OCI-LY7 (cell line): ENCODE measurements around the gene PDIA6. TPM values are rescaled to one million over a fixed set of nuclear protein-coding genes. Genes with fewer than 3 reads are reported as not detected.

ENCODE experiments used
- BruUV-seq: library from RNA; stranded (reverse); fragments of 400-500 nt; replicated peaks from 2 replicates; lab custom pipeline; 2021; lab: Mats Ljungman, UMichigan
- CTCF ChIA-PET: fragments of 300-600 bp; sonication (Branson Sonifier 250); formaldehyde crosslinking; loops from one replicate; lab custom pipeline; 2022; ENCODE audit warnings: antibody characterized with exemption; ENCODE audit not compliant: unreplicated experiment; lab: Charles Lee
- POLR2A ChIA-PET: fragments of 300-600 bp; sonication (Branson Sonifier 250); formaldehyde crosslinking; loops from one replicate; lab custom pipeline; 2022; ENCODE audit warnings: antibody characterized with exemption; lab: Charles Lee
- DNase-seq: peaks from one replicate; pipeline ENCODE4 v3.0.0-alpha.2; 2015; ENCODE audit warnings: low spot score
- H2AFZ ChIP-seq: fragments of 200-600 bp; sonication (generic), shearing (Covaris generic); 2 replicates; pipeline ENCODE4 v1.6.1; 2014; ENCODE audit warnings: mild to moderate bottlenecking, antibody characterized with exemption, low read length, moderate library complexity
- H3K27ac ChIP-seq: fragments of 200-600 bp; sonication (generic); 2 replicates; pipeline ENCODE4 v1.5.1; 2014; ENCODE audit warnings: mixed run types, low read depth, mild to moderate bottlenecking, moderate library complexity, low read length, inconsistent platforms; ENCODE audit not compliant: poor library complexity, severe bottlenecking
- H3K36me3 ChIP-seq: fragments of 200-600 bp; sonication (generic); 2 replicates; pipeline ENCODE4 v1.6.1; 2014; ENCODE audit warnings: mild to moderate bottlenecking, antibody characterized with exemption, low read length, moderate library complexity, mixed read lengths; ENCODE audit not compliant: insufficient read depth
- H3K4me1 ChIP-seq: fragments of 200-600 bp; sonication (generic); 2 replicates; pipeline ENCODE4 v1.5.1; 2014; ENCODE audit warnings: mild to moderate bottlenecking, low read length; ENCODE audit not compliant: insufficient read depth, poor library complexity, severe bottlenecking
- H3K4me2 ChIP-seq: fragments of 200-600 bp; sonication (generic); 2 replicates; pipeline ENCODE4 v1.6.1; 2014; ENCODE audit warnings: mild to moderate bottlenecking, low read length
- H3K4me3 ChIP-seq: fragments of 200-600 bp; sonication (generic); 2 replicates; pipeline ENCODE4 v1.5.1; 2014; ENCODE audit warnings: mild to moderate bottlenecking, low read depth, low read length; ENCODE audit not compliant: poor library complexity, severe bottlenecking
- H3K79me2 ChIP-seq: fragments of 200-600 bp; sonication (generic); 2 replicates; pipeline ENCODE4 v1.6.1; 2016; ENCODE audit warnings: low read depth, mild to moderate bottlenecking, low read length, moderate library complexity, mixed read lengths; ENCODE audit not compliant: insufficient read depth
- H3K9me2 ChIP-seq: fragments of 200-600 bp; sonication (generic); 2 replicates; pipeline ENCODE4 v1.6.1; 2016; ENCODE audit warnings: mild to moderate bottlenecking, low read length, mixed read lengths; ENCODE audit not compliant: insufficient read depth
- H3K9me3 ChIP-seq: fragments of 200-600 bp; sonication (generic); 2 replicates; pipeline ENCODE4 v1.6.1; 2014; ENCODE audit warnings: mild to moderate bottlenecking, mixed run types, low read length, mixed read lengths
- H4K20me1 ChIP-seq: fragments of 200-600 bp; sonication (generic); 2 replicates; pipeline ENCODE4 v1.6.1; 2014; ENCODE audit warnings: mild to moderate bottlenecking, antibody characterized with exemption, low read length, moderate library complexity, mixed read lengths; ENCODE audit not compliant: insufficient read depth
- CTCF ChIP-seq: fragments of 200-600 bp; sonication (generic); conservative IDR thresholded peaks from 2 replicates; pipeline ENCODE4 v1.5.1; 2014; ENCODE audit warnings: mild to moderate bottlenecking, antibody characterized with exemption, low read length, moderate library complexity, mixed read lengths
- EZH2phosphoT487 ChIP-seq: fragments of 200-600 bp; sonication (generic); IDR thresholded peaks from 2 replicates; pipeline ENCODE4 v1.6.1; 2018; ENCODE audit warnings: low read depth, borderline replicate concordance, mild to moderate bottlenecking, mixed run types, antibody characterized with exemption, low read length, moderate library complexity, mixed read lengths
- intact Hi-C: fragments of 100-400 bp; cut with micrococcal nuclease; formaldehyde crosslinking; loops from one replicate; pipeline ENCODE4 v1.10.0; 2022; ENCODE audit not compliant: unreplicated experiment
- total RNA-seq, 2 experiments: library from RNA; depleted of rRNA in 1 of 2; stranded (reverse); fragments of >200 nt in 1 of 2; shearing (Covaris generic) in 1 of 2; gene quantifications; 2 replicates each; pipeline ENCODE4 v1.2.3, GENCODE V29; 2014 to 2022

Gene PDIA6
- total RNA-seq, 2 experiments from 2014 or later: 150 to 171 TPM

GRCh38 chr2:10765461-10765860, 47.1 kb downstream of the PDIA6 start:
- TF ChIP-seq EZH2phosphoT487 (no peak), CTCF (no peak)
- POLR2A ChIA-PET: no interaction called here
- Histone ChIP-seq H3K4me2 (no peak overlapping the region), H4K20me1 (no peaks in the 10 kb centered on the region), H3K4me3 (no peak overlapping the region), H3K27ac (no peak overlapping the region), H3K9me2 (no peaks in the 10 kb centered on the region), H3K4me1 (peaks cover 7% of the 10 kb centered on the region), H3K79me2 (no peaks in the 10 kb centered on the region), H2AFZ (no peak overlapping the region), H3K36me3 (no peaks in the 10 kb centered on the region), H3K9me3 (no peaks in the 10 kb centered on the region)
- no TSS peak for BruUV-seq
- CTCF ChIA-PET: no interaction called here
- no peak for DNase-seq
- intact Hi-C loops: no loop called here

GRCh38 chr2:10764896-10765295, 47.7 kb downstream of the PDIA6 start:
- BruUV-seq: no TSS peak
- Histone ChIP-seq H3K9me3 (no peaks in the 10 kb centered on the region), H2AFZ (no peak overlapping the region), H4K20me1 (no peaks in the 10 kb centered on the region), H3K4me2 (no peak overlapping the region), H3K36me3 (no peaks in the 10 kb centered on the region), H3K27ac (no peak overlapping the region), H3K4me3 (no peak overlapping the region), H3K79me2 (no peaks in the 10 kb centered on the region), H3K9me2 (no peaks in the 10 kb centered on the region), H3K4me1 (peaks cover 7% of the 10 kb centered on the region)
- no peak for DNase-seq
- TF ChIP-seq CTCF (no peak), EZH2phosphoT487 (no peak)
- intact Hi-C loops: no loop called here
- POLR2A ChIA-PET: no interaction called here
- CTCF ChIA-PET: no interaction called here

DNA sequence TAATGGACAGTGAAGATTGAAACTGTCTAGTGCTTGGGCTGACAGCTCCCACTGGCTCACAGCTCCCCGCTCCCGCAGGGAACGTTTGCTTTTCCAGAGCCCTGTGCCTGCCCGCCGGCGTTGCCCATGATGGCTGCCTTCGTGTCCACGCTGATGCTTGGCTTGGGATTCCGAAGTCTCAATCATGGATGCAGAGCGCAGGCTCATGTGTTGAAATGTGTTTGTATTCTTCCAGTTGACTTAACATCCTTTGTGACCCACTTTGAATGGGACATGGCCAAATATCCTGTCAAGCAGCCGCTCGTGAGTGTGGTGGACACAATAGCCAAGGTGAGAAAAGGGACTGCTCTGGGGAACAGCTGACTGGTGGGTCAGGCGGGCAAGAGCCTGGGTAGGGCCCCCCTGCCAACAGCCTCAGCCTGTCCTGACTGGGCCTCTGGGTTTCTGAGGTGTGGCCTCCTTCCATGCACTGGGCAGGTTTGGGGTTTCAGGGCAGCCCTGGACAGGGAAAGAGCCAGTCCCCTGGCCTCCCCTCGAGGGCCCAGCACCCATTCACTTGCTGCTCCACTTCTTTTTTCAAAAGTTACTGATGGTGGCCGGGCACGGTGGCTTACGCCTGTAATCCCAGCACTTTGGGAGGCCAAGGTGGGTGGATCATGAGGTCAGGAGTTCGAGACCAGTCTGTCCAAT, 48.3 kb downstream of the PDIA6 start:
- no peak for DNase-seq
- CTCF ChIA-PET: no interaction called here
- no peaks in the 10 kb centered on the region for H4K20me1 ChIP-seq
- H3K9me3 ChIP-seq: no peaks in the 10 kb centered on the region
- H3K36me3 ChIP-seq: no peaks in the 10 kb centered on the region
- no peak overlapping the region; the same call in 1 of the 2 replicates for H3K4me2 ChIP-seq
- no peak overlapping the region for H2AFZ ChIP-seq
- no TSS peak for BruUV-seq
- H3K9me2 ChIP-seq: no peaks in the 10 kb centered on the region
- no peak overlapping the region for H3K27ac ChIP-seq
- POLR2A ChIA-PET: no interaction called here
- H3K79me2 ChIP-seq: no peaks in the 10 kb centered on the region
- intact Hi-C loops: no loop called here
- no peak for TF ChIP-seq CTCF
- H3K4me3 ChIP-seq: no peak overlapping the region
- peaks cover 7% of the 10 kb centered on the region for H3K4me1 ChIP-seq
